IPS DF 6.9 (cell line): ENCODE data around the gene FAM107A.
"Not testable (repeated sequence)": the region's sequence is repeated elsewhere in the genome, so short reads cannot be mapped to it uniquely, and the experiment has no call there.

Experiments
- DNase-seq: peaks from one replicate; pipeline ENCODE4 v3.0.0-alpha.2; 2013; ENCODE audit warnings: low read depth, low spot score
- H3K27ac ChIP-seq: one replicate; pipeline ENCODE4 v1.5.1; 2013; ENCODE audit warnings: low read length, control low read depth
- H3K27me3 ChIP-seq: 2 replicates; pipeline ENCODE4 v1.6.1; 2013; ENCODE audit warnings: mild to moderate bottlenecking, low read length; ENCODE audit not compliant: control insufficient read depth, insufficient read depth
- H3K36me3 ChIP-seq: 2 replicates; pipeline ENCODE4 v1.6.1; 2013; ENCODE audit warnings: low read length; ENCODE audit not compliant: control insufficient read depth, insufficient read depth
- H3K4me1 ChIP-seq: 2 replicates; pipeline ENCODE4 v1.6.1; 2013; ENCODE audit warnings: low read length; ENCODE audit not compliant: control insufficient read depth, insufficient read depth
- H3K4me3 ChIP-seq: 2 replicates; pipeline ENCODE4 v1.5.1; 2013; ENCODE audit warnings: mild to moderate bottlenecking, low read length
- H3K9me3 ChIP-seq: 2 replicates; pipeline ENCODE4 v1.6.1; 2013; ENCODE audit warnings: low read length, inconsistent platforms; ENCODE audit not compliant: control insufficient read depth, insufficient read depth
- WGBS: extraction: QIAGEN DNeasy Blood & Tissue Kit; methylation state at CpG from one replicate; pipeline ENCODE4 v1.1.7; 2013; ENCODE audit warnings: mixed read lengths, missing lambda C conversion rate; ENCODE audit not compliant: insufficient read length, insufficient coverage; 5-methylcytosine and 5-hydroxymethylcytosine counted together

Gene FAM107A

GRCh38 chr3:58529516-58530353 is 47.5 kb downstream of the FAM107A start:
- WGBS, result no CpG with 5 or more reads among the region's 15 CpGs

GRCh38 chr3:58528629-58529028 is 48.6 kb downstream of the FAM107A start:
- WGBS, result no CpG with 5 or more reads among the region's 6 CpGs
- H3K36me3 ChIP-seq, result no peaks in the 10 kb centered on the region
- no peaks in the 10 kb centered on the region for H3K27me3 ChIP-seq
- no peak for DNase-seq
- no peaks in the 10 kb centered on the region for H3K9me3 ChIP-seq
- H3K4me3 ChIP-seq, result no peak overlapping the region
- H3K27ac ChIP-seq, result no peak overlapping the region
- peaks cover 6% of the 10 kb centered on the region for H3K4me1 ChIP-seq

More at GRCh38 chr3:58529516-58530353, 47.5 kb downstream of the FAM107A start:
- no peaks in the 10 kb centered on the region for H3K9me3 ChIP-seq
- H3K4me1 ChIP-seq, result peaks cover 2% of the 10 kb centered on the region; the same call in 1 of the 2 replicates
- H3K27ac ChIP-seq, result no peak overlapping the region
- no peak overlapping the region for H3K4me3 ChIP-seq
- no peaks in the 10 kb centered on the region for H3K36me3 ChIP-seq
- peak; percentile 43 for DNase-seq
- H3K27me3 ChIP-seq, result no peaks in the 10 kb centered on the region

DNA sequence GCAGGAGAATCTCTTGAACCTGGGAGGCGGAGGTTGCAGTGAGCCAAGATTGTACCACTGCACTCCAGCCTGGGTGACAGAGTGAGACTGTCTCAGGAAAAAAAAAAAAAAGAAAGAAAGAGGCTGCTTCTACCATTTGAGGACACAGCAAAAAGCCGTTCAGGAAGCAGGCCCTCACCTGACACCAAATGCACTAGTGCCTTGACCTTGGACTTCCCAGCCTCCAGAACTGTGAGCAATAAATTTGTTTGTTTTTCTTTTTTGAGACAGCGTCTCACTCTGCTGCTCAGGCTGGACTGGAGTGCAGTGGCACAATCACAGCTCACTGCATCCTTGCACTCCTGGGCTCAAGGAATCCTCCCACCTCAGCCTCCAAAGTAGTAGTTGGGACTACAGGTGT is 49.8 kb downstream of the FAM107A start:
- not testable (repeated sequence) for H3K4me1 ChIP-seq, H3K4me3 ChIP-seq, H3K36me3 ChIP-seq, H3K27ac ChIP-seq, DNase-seq, H3K27me3 ChIP-seq, H3K9me3 ChIP-seq
- no CpG with 5 or more reads among the region's 3 CpGs for WGBS

DNA sequence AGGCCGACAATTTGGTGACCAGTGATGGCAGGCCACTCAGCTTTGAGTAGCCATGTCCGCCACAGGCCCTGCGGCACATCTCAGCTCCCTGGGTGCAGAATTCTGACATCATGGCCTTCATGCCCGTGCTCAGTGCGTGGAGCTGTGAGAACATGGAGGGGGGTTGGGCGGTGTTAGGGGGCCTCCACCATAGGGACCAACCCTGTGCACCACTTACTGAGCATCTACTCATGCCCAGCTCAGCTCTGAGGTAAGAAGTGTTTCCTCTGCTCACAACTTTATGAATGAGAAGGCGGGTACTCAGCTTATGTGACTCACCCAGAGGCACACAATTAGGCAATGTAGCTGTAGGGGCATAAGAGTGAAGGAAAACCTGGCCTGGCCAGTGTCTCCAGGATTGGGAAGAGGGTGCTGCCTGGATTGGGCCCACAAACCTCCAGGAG is 50.7 kb downstream of the FAM107A start:
- Histone ChIP-seq H3K4me1 (peaks cover 10% of the 10 kb centered on the region), H3K36me3 (no peaks in the 10 kb centered on the region), H3K4me3 (no peak overlapping the region), H3K27me3 (no peaks in the 10 kb centered on the region), H3K27ac (no peak overlapping the region), H3K9me3 (no peaks in the 10 kb centered on the region)
- whole genome bisulfite sequencing, result no CpG with 5 or more reads among the region's 7 CpGs
- peak; percentile 18 for DNase-seq

- no peak for DNase-seq
- H3K27me3 ChIP-seq, result no peaks in the 10 kb centered on the region
- H3K27ac ChIP-seq, result no peak overlapping the region
- H3K4me3 ChIP-seq, result no peak overlapping the region
- no peaks in the 10 kb centered on the region for H3K36me3 ChIP-seq
- H3K9me3 ChIP-seq, result no peaks in the 10 kb centered on the region
- no CpG with 5 or more reads among the region's 11 CpGs for WGBS
- H3K4me1 ChIP-seq, result peaks cover 16% of the 10 kb centered on the region
Observed at GRCh38 chr3:58524326-58524888, 52.8 kb downstream of the FAM107A start.

DNA sequence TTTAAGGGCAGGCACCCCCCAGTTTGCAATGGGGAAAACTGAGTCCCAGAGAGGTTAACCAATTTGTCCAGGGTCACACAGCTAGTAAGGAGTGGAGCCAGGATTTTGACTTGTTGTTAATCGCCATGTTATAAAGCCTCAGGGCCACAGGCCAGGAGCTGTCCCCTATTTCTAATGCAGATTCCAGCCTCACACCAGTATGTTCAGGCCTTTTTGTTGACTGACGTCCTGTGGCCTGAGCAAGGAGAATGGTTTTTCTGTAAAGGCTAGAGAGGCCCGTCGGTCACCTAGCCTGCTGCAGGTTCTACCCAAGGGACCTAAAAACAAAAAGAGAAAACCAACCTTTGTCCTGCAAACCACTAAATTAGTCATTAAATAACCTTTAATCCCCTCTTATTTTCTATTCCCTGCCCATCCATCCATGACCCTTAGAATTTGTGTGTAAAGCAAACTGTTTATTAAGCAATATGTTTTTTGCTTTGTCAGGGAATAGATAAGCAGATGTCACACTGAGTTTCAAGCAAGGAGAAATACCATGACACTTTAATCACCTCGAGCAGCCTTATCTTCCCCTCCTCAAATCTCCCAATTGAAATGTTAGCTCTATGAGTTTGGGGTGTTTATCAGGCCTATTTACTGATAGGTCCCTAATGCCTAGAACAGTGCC is 54.3 kb downstream of the FAM107A start:
- no peaks in the 10 kb centered on the region for H3K27me3 ChIP-seq
- no peak for DNase-seq
- H3K4me1 ChIP-seq, result peaks cover 19% of the 10 kb centered on the region
- H3K9me3 ChIP-seq, result no peaks in the 10 kb centered on the region
- no CpG with 5 or more reads among the region's 5 CpGs for WGBS
- no peaks in the 10 kb centered on the region for H3K36me3 ChIP-seq
- H3K27ac ChIP-seq, result no peak overlapping the region
- no peak overlapping the region for H3K4me3 ChIP-seq

DNA sequence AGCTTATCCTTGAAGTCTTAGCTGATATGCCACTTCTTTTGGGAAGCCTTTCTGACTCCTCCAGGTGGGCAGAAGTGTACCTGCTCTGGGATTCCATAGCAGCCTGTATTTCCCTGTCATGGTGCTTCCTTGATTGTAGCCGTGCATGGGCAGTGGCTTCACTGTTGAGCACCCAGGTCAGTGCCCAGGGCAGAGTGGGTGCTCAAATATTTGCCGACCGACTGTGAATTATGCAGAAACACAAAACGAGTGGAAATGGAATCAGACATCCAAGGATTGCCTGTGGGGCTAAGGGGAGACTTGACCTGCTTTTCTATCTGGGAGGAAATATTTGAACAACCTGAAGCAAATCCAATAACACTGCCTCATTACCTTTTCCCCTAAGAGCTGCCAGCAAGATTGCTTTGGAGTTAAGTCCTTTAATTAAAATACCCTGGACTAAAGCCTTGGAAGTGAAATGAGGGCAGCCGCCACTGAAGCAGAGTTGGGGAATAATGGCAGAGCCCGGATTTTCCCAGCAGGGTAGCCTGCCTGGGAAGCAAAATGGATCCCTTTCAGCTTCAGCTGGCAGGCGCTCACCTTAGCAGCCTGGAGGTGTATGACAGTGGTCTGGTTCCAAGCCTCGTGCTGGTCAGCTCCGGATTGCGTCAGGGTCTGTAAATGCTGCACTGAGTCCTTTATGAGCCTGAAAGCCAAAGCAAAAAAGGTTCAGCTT is 55.1 kb downstream of the FAM107A start:
- no CpG with 5 or more reads among the region's 10 CpGs for WGBS
- no peak for DNase-seq
- Histone ChIP-seq H3K36me3 (no peaks in the 10 kb centered on the region), H3K9me3 (no peaks in the 10 kb centered on the region), H3K4me3 (no peak overlapping the region), H3K27ac (no peak overlapping the region), H3K4me1 (peaks cover 19% of the 10 kb centered on the region), H3K27me3 (no peaks in the 10 kb centered on the region)

GRCh38 chr3:58521336-58521670 is 55.9 kb downstream of the FAM107A start:
- peaks cover 17% of the 10 kb centered on the region for H3K4me1 ChIP-seq
- no peak for DNase-seq
- H3K4me3 ChIP-seq, result no peak overlapping the region
- H3K27me3 ChIP-seq, result no peaks in the 10 kb centered on the region
- no peaks in the 10 kb centered on the region for H3K9me3 ChIP-seq
- WGBS, result no CpG with 5 or more reads among the region's 3 CpGs
- no peaks in the 10 kb centered on the region for H3K36me3 ChIP-seq
- no peak overlapping the region for H3K27ac ChIP-seq

- no CpG with 5 or more reads among the region's 8 CpGs for WGBS
- H3K27ac ChIP-seq, result no peak overlapping the region
Observed at GRCh38 chr3:58520403-58521335, 56.5 kb downstream of the FAM107A start.

More at GRCh38 chr3:58520403-58521335, 56.5 kb downstream of the FAM107A start:
- H3K9me3 ChIP-seq, result no peaks in the 10 kb centered on the region
- no peak overlapping the region for H3K4me3 ChIP-seq
- H3K4me1 ChIP-seq, result peaks cover 17% of the 10 kb centered on the region
- H3K36me3 ChIP-seq, result no peaks in the 10 kb centered on the region
- H3K27me3 ChIP-seq, result no peaks in the 10 kb centered on the region
- DNase-seq, result no peak
